GM19452 (cell line): ENCODE data around the gene THAP3.

Source experiments
- ATAC-seq: cut with Tn5 transposase; IDR thresholded peaks from one replicate; pipeline ENCODE4 v1.9.1; 2021; ENCODE audit not compliant: unreplicated experiment

Gene THAP3

DNA sequence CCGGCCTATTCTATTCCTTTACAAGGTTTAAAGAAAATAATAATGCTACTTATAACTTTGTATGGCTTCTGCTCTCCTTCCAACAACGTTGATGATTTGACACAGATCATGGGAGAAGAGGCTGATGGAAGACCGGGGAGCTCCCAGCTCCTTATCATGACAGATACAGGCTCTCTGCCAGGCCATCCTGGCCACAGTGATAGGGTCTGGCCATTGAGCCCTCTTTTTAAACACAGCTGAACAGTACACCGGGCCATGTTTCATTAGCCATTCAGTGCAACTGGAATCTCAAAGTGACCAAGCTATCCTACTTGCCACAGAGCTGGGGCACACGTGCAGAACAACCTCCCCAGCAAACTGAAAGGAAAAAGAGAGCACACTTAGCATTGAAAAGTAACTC is 42.0 kb downstream of the THAP3 start:
- no peak for ATAC-seq

GRCh38 chr1:6667139-6667538 is 42.5 kb downstream of the THAP3 start:
- no peak for ATAC-seq

DNA sequence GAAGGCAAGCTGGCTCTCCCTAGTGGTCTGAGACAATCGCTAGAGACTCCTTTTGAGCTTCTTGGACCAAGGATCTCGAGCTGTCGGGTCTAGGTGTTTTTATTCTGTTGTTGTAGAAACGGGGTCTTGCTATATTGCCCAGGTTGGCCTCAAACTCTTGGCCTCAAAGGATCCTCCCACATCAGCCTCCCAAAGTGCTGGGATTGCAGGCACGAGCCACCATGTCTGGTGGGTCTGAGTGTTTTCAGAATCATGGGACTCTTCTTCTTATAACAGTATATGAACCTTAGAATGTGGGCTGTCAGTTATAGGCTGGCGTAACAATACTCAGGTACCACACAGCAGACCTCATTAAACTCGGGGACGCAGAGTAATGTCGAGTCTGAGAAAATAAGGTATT is 43.8 kb downstream of the THAP3 start:
- ATAC-seq, result no peak

GRCh38 chr1:6672558-6672957 is 47.9 kb downstream of the THAP3 start:
- no peak for ATAC-seq

DNA sequence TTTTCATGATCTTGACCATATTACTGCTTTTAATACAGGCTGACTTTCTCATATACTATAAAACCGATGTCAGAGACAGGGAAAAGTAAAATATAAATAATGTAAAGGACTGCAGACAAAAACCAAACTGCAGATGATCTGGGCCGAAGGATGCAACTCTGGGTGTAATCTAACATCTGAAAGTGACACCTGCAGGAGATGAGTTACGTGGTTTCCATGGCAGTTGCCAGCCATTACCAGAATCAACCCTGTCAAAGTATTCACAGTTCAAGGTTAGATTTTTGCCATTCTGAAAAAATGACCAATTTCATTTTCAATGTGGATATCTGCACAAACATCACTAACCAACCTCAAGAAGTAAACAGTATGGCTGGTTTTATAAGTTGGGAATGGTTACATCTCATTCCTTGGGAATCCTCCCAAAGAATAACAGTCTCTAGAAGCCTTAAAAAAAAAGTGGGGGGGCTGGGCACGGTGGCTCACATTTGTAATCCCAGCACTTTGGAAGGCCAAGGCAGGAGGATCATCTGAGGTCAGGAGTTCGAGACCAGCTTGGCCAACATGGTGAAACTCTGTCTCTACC is 49.2 kb downstream of the THAP3 start:
- ATAC-seq, result no peak

DNA sequence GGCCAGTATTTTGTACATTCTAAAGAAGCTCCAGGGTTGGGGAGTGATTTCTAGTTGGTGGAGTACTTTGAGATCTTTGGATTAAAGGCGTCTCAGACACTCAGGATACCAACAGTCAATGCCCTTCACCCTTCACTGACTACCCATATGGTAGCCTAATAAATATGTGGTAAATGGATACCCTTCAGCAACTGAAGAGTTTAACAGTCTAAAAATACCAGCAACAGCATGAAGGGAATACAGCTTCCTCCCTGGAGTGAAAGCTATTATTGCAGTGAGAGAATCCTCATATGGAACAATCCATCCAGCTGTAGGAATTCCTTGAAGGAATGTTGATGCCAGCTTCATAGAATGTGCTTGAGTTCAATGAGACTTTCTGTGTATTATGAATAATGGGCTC is 50.1 kb downstream of the THAP3 start:
- no peak for ATAC-seq

DNA sequence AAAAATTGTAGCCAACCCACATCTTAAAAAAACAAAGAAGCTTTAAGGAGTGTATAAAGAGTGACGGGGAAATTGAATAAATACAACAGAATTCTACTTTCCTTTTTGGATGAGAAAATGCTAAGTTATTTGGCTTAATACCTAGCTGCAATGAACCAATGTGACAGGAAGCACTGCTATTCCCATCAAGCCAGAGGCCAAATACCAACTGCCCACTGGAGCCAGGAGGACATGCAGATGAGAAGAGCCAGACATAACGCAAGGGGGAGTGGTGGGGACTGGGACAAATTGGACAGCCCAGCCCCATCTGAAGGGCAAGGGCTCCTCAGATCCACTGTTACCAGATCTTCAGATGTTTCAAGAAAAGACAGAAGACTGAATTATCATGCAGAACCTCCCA is 51.3 kb downstream of the THAP3 start:
- ATAC-seq, result no peak
